Breast epithelium (tissue), 3 donors: ENCODE results near the gene TMCC2.

ENCODE experiments used
- POLR2AphosphoS5 ChIP-seq, 3 donors: sonication (generic); formaldehyde crosslinking; IDR thresholded peaks; one replicate each; pipeline ENCODE4 v1.6.1; 2017; ENCODE audit warnings: antibody characterized with exemption in 3 of 3
- TF ChIP-seq, protein P1 (sequence below), 3 donors: fragments of 450-650 bp; IDR thresholded peaks; one replicate each; pipeline ENCODE4 v1.5.1; 2016 to 2017; ENCODE audit warnings: antibody characterized with exemption in 3 of 3, mild to moderate bottlenecking in 3 of 3, moderate library complexity in 3 of 3

GRCh38 chr1:205220421-205220820 is 7.3 kb upstream of the TMCC2 start:
- TF ChIP-seq, protein P1, sequence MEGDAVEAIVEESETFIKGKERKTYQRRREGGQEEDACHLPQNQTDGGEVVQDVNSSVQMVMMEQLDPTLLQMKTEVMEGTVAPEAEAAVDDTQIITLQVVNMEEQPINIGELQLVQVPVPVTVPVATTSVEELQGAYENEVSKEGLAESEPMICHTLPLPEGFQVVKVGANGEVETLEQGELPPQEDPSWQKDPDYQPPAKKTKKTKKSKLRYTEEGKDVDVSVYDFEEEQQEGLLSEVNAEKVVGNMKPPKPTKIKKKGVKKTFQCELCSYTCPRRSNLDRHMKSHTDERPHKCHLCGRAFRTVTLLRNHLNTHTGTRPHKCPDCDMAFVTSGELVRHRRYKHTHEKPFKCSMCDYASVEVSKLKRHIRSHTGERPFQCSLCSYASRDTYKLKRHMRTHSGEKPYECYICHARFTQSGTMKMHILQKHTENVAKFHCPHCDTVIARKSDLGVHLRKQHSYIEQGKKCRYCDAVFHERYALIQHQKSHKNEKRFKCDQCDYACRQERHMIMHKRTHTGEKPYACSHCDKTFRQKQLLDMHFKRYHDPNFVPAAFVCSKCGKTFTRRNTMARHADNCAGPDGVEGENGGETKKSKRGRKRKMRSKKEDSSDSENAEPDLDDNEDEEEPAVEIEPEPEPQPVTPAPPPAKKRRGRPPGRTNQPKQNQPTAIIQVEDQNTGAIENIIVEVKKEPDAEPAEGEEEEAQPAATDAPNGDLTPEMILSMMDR (IDR thresholded peaks at IDR 0.05) = no peak
- no peak for TF ChIP-seq POLR2AphosphoS5 (IDR thresholded peaks at IDR 0.05)
